SJSA1 (cell line): ENCODE measurements around the gene ITGB7. TPM values are rescaled to one million over a fixed set of nuclear protein-coding genes. Genes with fewer than 3 reads are reported as not detected.

ENCODE experiments used
- DNase-seq, 2 experiments: peaks; one replicate each; pipeline ENCODE4 v3.0.0-alpha.2; 2015 to 2020; ENCODE audit warnings: low spot score in 2 of 2, low read depth in 1 of 2
- H3K27ac ChIP-seq: fragments of 250-450 bp; sonication (Bioruptor Pico); 2 replicates; pipeline ENCODE4 v1.5.1; 2020; ENCODE audit warnings: mild to moderate bottlenecking, moderate library complexity
- H3K27me3 ChIP-seq: fragments of 250-450 bp; sonication (Bioruptor Pico); replicated peaks from 2 replicates; pipeline ENCODE4 v1.5.1; 2020; ENCODE audit warnings: mild to moderate bottlenecking, moderate library complexity
- H3K36me3 ChIP-seq: fragments of 250-450 bp; sonication (Bioruptor Pico); 2 replicates; pipeline ENCODE4 v1.5.1; 2020; ENCODE audit warnings: mild to moderate bottlenecking
- H3K4me1 ChIP-seq: fragments of 250-450 bp; sonication (Bioruptor Pico); replicated peaks from 2 replicates; pipeline ENCODE4 v1.6.1; 2021; ENCODE audit warnings: mild to moderate bottlenecking
- H3K4me3 ChIP-seq: fragments of 250-450 bp; sonication (Bioruptor Pico); 2 replicates; pipeline ENCODE4 v1.5.1; 2020; ENCODE audit warnings: mild to moderate bottlenecking
- H3K9me3 ChIP-seq: fragments of 250-450 bp; sonication (Bioruptor Pico); replicated peaks from 2 replicates; pipeline ENCODE4 v1.5.1; 2020; ENCODE audit warnings: mild to moderate bottlenecking
- total RNA-seq: library from RNA; depleted of rRNA; stranded (reverse); fragments of >200 nt; shearing (Covaris generic); gene quantifications from 2 replicates; pipeline ENCODE4 v1.2.3, GENCODE V29; 2014; rRNA removed

ITGB7 gene
- 0.45 TPM in 1 of 2 replicates, not detected in the other for total RNA-seq

DNA sequence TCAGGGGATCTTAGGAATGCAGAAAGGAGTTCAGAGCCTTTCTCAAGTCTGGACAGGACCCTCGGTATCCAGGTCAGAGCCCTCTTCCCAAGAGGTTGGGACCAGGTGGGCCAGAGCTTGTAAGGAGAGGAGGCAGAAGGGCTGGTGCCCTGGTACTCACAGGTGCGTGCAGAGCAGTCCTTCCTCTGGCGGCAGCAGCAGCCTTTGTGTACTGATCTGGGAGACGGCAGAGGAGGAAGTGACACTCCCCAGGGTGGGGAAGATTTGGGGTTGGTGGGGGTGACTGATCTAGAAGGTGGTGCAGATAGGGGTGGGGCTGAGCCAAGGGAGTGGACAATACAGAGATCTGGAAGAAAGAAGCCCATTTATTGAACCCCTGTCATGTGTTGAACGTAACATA, at the start of gene ITGB7:
ITGB7 (minus strand) TSS at position 210 of the 400 bp plus-strand sequence. CDS start 6,808 bp downstream, outside the sequence.
- no peak within 1 kb of the TSS for H3K27ac ChIP-seq
- no peak within 1 kb of the TSS for H3K4me3 ChIP-seq
- DNase-seq = no peak
- peaks cover 7% of the 10 kb centered on the region for H3K4me1 ChIP-seq
- H3K36me3 ChIP-seq = peaks cover 11% of the 10 kb centered on the region; the same call in 1 of the 2 replicates
- no peaks in the 10 kb centered on the region for H3K9me3 ChIP-seq
- no peaks in the 10 kb centered on the region for H3K27me3 ChIP-seq

DNA sequence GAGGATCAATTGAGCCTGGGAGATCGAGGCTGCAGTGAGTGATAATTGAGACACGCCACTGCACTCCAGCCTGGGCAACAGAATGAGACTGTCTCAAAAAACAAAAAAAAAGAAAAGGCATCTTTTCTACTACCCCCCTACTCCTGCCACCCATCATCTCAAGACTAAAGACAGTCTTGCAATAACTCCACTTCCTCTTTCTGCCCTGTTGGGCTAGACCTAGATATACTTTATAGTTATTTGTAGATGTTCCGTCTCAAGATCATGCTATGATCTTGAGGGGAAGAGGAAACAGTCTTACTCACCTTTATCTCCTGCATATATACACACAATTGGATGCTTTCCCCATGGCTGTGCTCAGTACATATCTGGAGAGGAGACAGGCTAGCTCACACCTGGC, 48.9 kb upstream of the ITGB7 start:
- peaks cover 18% of the 10 kb centered on the region for H3K4me1 ChIP-seq
- peaks cover 30% of the 10 kb centered on the region for H3K36me3 ChIP-seq
- no peak overlapping the region for H3K4me3 ChIP-seq
- no peaks in the 10 kb centered on the region for H3K9me3 ChIP-seq
- H3K27ac ChIP-seq = no peak overlapping the region
- H3K27me3 ChIP-seq = no peaks in the 10 kb centered on the region
- no peak for DNase-seq

GRCh38 chr12:53254816-53255545, 47.9 kb upstream of the ITGB7 start:
- Histone ChIP-seq H3K9me3 (no peaks in the 10 kb centered on the region), H3K36me3 (peaks cover 30% of the 10 kb centered on the region), H3K4me1 (peaks cover 18% of the 10 kb centered on the region), H3K4me3 (no peak overlapping the region), H3K27ac (no peak overlapping the region), H3K27me3 (no peaks in the 10 kb centered on the region)
- DNase-seq = no peak

GRCh38 chr12:53253298-53253697, 46.2 kb upstream of the ITGB7 start:
- H3K27me3 ChIP-seq = no peaks in the 10 kb centered on the region
- DNase-seq = no peak
- H3K4me1 ChIP-seq = peaks cover 18% of the 10 kb centered on the region
- peak overlapping the region; percentile 89; the same call in 1 of the 2 replicates for H3K4me3 ChIP-seq
- H3K9me3 ChIP-seq = no peaks in the 10 kb centered on the region
- H3K27ac ChIP-seq = no peak overlapping the region
- H3K36me3 ChIP-seq = peaks cover 30% of the 10 kb centered on the region

- DNase-seq = no peak
- H3K36me3 ChIP-seq = peaks cover 30% of the 10 kb centered on the region
- H3K27ac ChIP-seq = peak overlapping the region; percentile 56
- H3K9me3 ChIP-seq = no peaks in the 10 kb centered on the region
- H3K4me3 ChIP-seq = peak overlapping the region; percentile 89
- peaks cover 18% of the 10 kb centered on the region for H3K4me1 ChIP-seq
- no peaks in the 10 kb centered on the region for H3K27me3 ChIP-seq
These were observed 45.4 kb upstream of the ITGB7 start for GRCh38 chr12:53252349-53252916.

GRCh38 chr12:53251477-53252348, 44.7 kb upstream of the ITGB7 start:
- peak overlapping the region; percentile 89 for H3K4me3 ChIP-seq
- DNase-seq = peak; percentile 66 to 75
- H3K36me3 ChIP-seq = peaks cover 30% of the 10 kb centered on the region
- peaks cover 18% of the 10 kb centered on the region for H3K4me1 ChIP-seq
- H3K27me3 ChIP-seq = no peaks in the 10 kb centered on the region
- H3K27ac ChIP-seq = peak overlapping the region; percentile 56
- no peaks in the 10 kb centered on the region for H3K9me3 ChIP-seq

DNA sequence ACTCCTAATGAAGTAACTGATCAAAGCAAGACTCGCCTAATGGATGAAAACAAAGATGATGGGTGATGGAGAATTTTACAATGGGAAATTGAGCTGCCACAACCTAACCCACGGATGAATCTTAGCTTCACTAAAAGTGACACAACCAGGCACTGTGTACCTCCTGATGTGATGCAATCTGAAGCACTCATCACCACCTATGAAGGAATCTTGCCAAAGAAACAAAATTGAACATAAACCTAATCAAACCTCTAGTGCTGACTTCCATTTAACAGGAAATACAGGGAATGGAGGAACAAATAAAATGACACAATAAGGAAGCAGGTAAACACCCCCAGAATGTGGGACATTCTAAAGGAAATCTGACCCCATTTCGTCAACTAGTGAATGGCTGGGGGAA, 38.2 kb upstream of the ITGB7 start:
- no peak overlapping the region for H3K27ac ChIP-seq
- DNase-seq = no peak
- H3K4me3 ChIP-seq = no peak overlapping the region
- H3K27me3 ChIP-seq = peaks cover 6% of the 10 kb centered on the region; the same call in 1 of the 2 replicates
- no peaks in the 10 kb centered on the region for H3K9me3 ChIP-seq
- no peaks in the 10 kb centered on the region for H3K36me3 ChIP-seq
- no peaks in the 10 kb centered on the region for H3K4me1 ChIP-seq

DNA sequence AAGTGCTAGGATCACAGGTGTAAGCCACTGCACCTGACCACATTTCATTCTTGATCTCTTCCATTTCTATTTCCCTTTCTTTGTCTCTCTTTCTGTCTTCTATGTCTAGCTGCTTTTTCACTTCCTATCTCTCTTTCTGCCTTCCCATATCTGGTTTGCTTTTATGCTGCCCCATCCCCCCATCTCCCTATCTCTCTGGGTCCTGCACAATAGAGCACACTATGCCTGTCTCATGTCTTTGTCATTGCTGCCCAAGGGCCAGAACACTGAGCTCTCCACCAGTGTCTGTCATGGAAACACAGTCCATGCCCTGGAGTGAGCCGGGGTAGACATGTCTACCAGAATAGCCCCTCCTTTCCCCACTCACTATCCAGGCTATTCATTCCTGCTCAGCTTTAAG, 37.3 kb upstream of the ITGB7 start:
- Histone ChIP-seq H3K4me1 (no peaks in the 10 kb centered on the region), H3K9me3 (no peaks in the 10 kb centered on the region), H3K27me3 (peaks cover 6% of the 10 kb centered on the region; the same call in 1 of the 2 replicates), H3K4me3 (no peak overlapping the region), H3K36me3 (no peaks in the 10 kb centered on the region), H3K27ac (no peak overlapping the region)
- no peak for DNase-seq

GRCh38 chr12:53241623-53242412, 34.8 kb upstream of the ITGB7 start:
- DNase-seq = no peak
- H3K4me1 ChIP-seq = no peaks in the 10 kb centered on the region
- no peaks in the 10 kb centered on the region for H3K9me3 ChIP-seq
- peaks cover 6% of the 10 kb centered on the region; the same call in 1 of the 2 replicates for H3K27me3 ChIP-seq
- no peak overlapping the region for H3K27ac ChIP-seq
- H3K4me3 ChIP-seq = no peak overlapping the region
- H3K36me3 ChIP-seq = no peaks in the 10 kb centered on the region

GRCh38 chr12:53239643-53240258, 32.7 kb upstream of the ITGB7 start:
- Histone ChIP-seq H3K9me3 (no peaks in the 10 kb centered on the region), H3K27me3 (peaks cover 6% of the 10 kb centered on the region; the same call in 1 of the 2 replicates)
- no peak for DNase-seq

DNA sequence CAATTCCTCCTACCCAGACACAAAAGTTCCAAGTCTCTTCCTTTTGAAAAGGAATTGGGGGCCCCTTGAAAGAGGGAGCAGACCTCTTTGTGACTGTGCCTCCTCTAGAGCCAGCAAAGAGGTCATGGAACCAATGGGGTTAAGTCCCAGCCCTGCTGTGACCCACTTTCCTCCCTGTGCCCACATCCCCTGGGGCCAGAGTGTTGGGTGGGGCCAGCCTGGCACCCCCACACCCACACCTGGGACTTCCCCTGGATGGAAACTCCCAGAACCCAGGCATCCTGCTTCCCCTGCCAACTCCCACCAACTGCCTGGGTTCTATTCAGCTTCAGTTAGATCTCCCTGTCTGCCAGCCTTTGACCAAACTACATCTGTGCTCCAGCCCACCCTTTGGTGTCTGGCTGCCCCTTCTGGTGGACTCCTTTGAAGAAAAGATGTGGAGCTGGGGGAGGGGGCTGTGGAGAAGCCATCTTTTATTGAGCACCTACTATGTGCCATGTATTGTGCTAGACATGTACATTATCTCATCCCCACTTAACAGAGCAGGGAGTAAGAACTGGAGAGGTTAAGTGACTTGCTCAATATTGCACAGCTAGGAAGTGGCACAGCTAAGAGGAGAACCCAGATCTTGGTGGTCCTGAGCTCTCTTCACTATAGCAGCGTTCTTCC, 29.5 kb upstream of the ITGB7 start:
- Histone ChIP-seq H3K36me3 (no peaks in the 10 kb centered on the region), H3K4me1 (peaks cover 21% of the 10 kb centered on the region), H3K27ac (no peak overlapping the region)

More at GRCh38 chr12:53239643-53240258, 32.7 kb upstream of the ITGB7 start:
- Histone ChIP-seq H3K36me3 (no peaks in the 10 kb centered on the region), H3K4me1 (no peaks in the 10 kb centered on the region), H3K27ac (no peak overlapping the region), H3K4me3 (no peak overlapping the region)

DNA sequence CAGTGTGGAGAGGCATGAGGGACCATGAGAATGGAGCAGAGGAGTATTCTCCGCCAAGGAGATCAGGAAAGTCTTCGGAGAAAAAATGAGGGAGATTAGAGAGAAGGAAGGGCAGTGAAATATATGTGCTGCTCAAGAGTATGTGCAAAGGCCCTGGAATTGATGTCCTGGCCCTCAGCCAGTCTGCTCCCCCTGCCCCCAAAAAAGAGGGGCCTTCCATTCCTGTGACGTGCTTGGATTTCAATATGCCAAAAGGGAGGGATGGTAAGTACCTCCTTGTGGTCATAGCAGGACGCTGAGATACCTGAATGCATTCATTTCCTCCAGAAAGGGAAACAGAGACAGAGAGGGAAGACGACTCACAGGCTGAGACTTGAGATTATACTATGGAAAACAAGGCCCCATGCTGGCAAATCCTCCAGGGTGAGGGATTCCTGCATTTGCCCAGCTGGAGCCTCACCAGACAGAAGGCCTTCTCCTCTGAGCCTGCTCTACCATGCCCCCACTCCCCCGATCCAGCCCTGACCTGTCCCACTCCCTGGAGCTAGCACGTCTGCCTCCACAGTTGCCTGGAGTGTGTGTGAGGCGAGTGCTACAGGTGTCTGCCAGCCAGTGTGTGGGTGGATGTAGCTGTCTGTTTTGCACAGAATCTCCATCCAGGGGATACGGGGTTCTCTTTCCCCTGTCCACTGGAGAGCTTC, 28.8 kb upstream of the ITGB7 start:
- H3K27me3 ChIP-seq = no peaks in the 10 kb centered on the region
- no peaks in the 10 kb centered on the region for H3K36me3 ChIP-seq
- peaks cover 28% of the 10 kb centered on the region for H3K4me1 ChIP-seq
- no peaks in the 10 kb centered on the region for H3K9me3 ChIP-seq
- DNase-seq = no peak
- H3K27ac ChIP-seq = no peak overlapping the region
- no peak overlapping the region for H3K4me3 ChIP-seq

More for the DNA sequence above, 29.5 kb upstream of the ITGB7 start:
- Histone ChIP-seq H3K4me3 (no peak overlapping the region), H3K9me3 (no peaks in the 10 kb centered on the region), H3K27me3 (no peaks in the 10 kb centered on the region)
- DNase-seq = no peak
